ENCODE results near the gene RTKN2. TPM values are rescaled to one million over a fixed set of nuclear protein-coding genes. Genes with fewer than 3 reads are reported as not detected.
A peak's percentile ranks its signal among the peaks of the same experiment; 100 is the strongest.

The RTKN2 gene
- total RNA-seq, 1 experiment from 2014 or later, result 14.4 TPM

DNA sequence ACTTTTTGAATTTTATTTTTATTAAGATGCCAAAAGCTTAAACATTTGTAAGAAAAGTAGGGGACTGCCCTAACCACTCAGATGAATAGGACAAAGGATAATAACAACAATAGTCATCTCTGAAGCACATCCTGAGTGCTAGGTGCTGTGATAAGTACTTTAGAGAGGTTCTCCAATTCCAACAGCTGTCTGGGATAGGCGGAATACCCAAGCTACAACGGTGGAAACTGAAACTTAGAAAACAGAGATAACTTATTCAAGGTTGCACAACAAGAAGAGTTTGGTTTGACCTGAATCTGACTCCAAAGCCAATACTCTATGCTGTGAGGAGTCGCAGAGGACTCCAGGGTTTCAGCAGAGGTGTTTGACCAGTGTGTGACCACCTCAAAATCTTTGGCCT lies 2.0 kb downstream of the RTKN2 start:
- Histone ChIP-seq H2BK20ac (ENCODE audit: low read depth, low read length, poor library complexity, severe bottlenecking) (no peak overlapping the region), H2BK5ac (ENCODE audit: insufficient read length, low read length) (no peak overlapping the region), H2AK5ac (ENCODE audit: insufficient read length, low read length) (no peak overlapping the region), H4K5ac (ENCODE audit: insufficient read length, low read depth, low read length) (no peak overlapping the region), H3K23ac (ENCODE audit: insufficient read length, low read depth, low read length) (no peak overlapping the region), H4K8ac (replicated peaks; ENCODE audit: insufficient read length, low read depth, low read length) (no peak overlapping the region), H3K79me2 (ENCODE audit: insufficient read depth, low read length) (peaks cover 6% of the 10 kb centered on the region; the same call in 1 of the 2 replicates), H3K14ac (ENCODE audit: insufficient read depth, low read length) (no peak overlapping the region), H4K91ac (ENCODE audit: insufficient read length, low read depth, low read length) (no peak overlapping the region), H4K20me1 (ENCODE audit: control insufficient read depth, insufficient read depth, insufficient read length) (no peaks in the 10 kb centered on the region), H3K27me3 (ENCODE audit: insufficient read depth, low read length) (no peaks in the 10 kb centered on the region), H2BK120ac (ENCODE audit: low read depth, low read length, poor library complexity, severe bottlenecking) (no peak overlapping the region), H3T11ph (ENCODE audit: low read length) (no peak overlapping the region), H3K9me3 (ENCODE audit: control insufficient read depth, low read depth, low read length) (no peaks in the 10 kb centered on the region), H3K4ac (ENCODE audit: low read depth, low read length) (no peak overlapping the region), H3K4me1 (ENCODE audit: insufficient read depth, low read length) (peaks cover 7% of the 10 kb centered on the region; the same call in 1 of the 2 replicates), H3K56ac (ENCODE audit: insufficient read length, low read depth, low read length) (no peak overlapping the region), H3K23me2 (ENCODE audit: insufficient read length, low read depth, low read length, poor library complexity, severe bottlenecking) (no peaks in the 10 kb centered on the region), H3K18ac (ENCODE audit: insufficient read length, low read depth, low read length) (no peak overlapping the region), H2BK15ac (ENCODE audit: low read depth, low read length) (no peak overlapping the region), H3K27ac (ENCODE audit: insufficient read length, low read depth, low read length) (no peak overlapping the region), H2AFZ (ENCODE audit: low read length) (no peak overlapping the region), H2BK12ac (ENCODE audit: insufficient read length, low read depth, low read length) (no peak overlapping the region), H3K79me1 (ENCODE audit: insufficient read depth, low read depth, low read length, poor library complexity, severe bottlenecking) (peaks cover 5% of the 10 kb centered on the region), H3K9ac (ENCODE audit: extremely low read depth, insufficient read length, low read length) (no peak overlapping the region), H3K4me2 (ENCODE audit: insufficient read depth, insufficient read length, low read length) (peak overlapping the region; percentile 21)
- no peak for DNase-seq
- Mint-ChIP-seq H3K4me3 (peak overlapping the region; percentile 90 to 96; a peak in 4 of 5 replicates), H3K9me3 (no peaks in the 10 kb centered on the region), H3K27me3 (ENCODE audit: low read depth) (peaks cover 12% of the 10 kb centered on the region), H3K27ac (no peak overlapping the region), H3K4me1 (peaks cover 33 to 35% of the 10 kb centered on the region in 2 experiments), H3K36me3 (ENCODE audit: insufficient read depth in 1 of 3, low read depth in 3 of 3) (peaks cover 2 to 7% (median 3%) of the 10 kb centered on the region in 3 experiments; a peak in 5 of 7 replicates)
- TF ChIP-seq, protein P1, sequence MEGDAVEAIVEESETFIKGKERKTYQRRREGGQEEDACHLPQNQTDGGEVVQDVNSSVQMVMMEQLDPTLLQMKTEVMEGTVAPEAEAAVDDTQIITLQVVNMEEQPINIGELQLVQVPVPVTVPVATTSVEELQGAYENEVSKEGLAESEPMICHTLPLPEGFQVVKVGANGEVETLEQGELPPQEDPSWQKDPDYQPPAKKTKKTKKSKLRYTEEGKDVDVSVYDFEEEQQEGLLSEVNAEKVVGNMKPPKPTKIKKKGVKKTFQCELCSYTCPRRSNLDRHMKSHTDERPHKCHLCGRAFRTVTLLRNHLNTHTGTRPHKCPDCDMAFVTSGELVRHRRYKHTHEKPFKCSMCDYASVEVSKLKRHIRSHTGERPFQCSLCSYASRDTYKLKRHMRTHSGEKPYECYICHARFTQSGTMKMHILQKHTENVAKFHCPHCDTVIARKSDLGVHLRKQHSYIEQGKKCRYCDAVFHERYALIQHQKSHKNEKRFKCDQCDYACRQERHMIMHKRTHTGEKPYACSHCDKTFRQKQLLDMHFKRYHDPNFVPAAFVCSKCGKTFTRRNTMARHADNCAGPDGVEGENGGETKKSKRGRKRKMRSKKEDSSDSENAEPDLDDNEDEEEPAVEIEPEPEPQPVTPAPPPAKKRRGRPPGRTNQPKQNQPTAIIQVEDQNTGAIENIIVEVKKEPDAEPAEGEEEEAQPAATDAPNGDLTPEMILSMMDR (conservative IDR thresholded peaks at IDR 0.05), result no peak
- WGBS (ENCODE audit: extremely low coverage, insufficient read length, low lambda C conversion rate), result no CpG with 5 or more reads among the region's 3 CpGs

Data from H9 (cell line).